Coronary artery (tissue), 2 donors: ENCODE measurements around the gene TMEM51.

Experiments
- DNase-seq: peaks from one replicate; pipeline ENCODE4 v3.0.0-alpha.2; 2017; ENCODE audit warnings: low spot score
- H3K27ac ChIP-seq, 2 donors: fragments of 200-600 bp; sonication (generic); one replicate each; pipeline ENCODE4 v1.5.1; 2016 to 2019
- H3K4me3 ChIP-seq: fragments of 200-600 bp; sonication (generic); 2 replicates; pipeline ENCODE4 v1.5.1; 2016; ENCODE audit warnings: mild to moderate bottlenecking, moderate library complexity
- TF ChIP-seq, protein P1 (sequence below): fragments of 200-600 bp; sonication (generic); IDR thresholded peaks from one replicate; pipeline ENCODE4 v1.5.1; 2019; ENCODE audit warnings: antibody characterized with exemption

The TMEM51 gene

DNA sequence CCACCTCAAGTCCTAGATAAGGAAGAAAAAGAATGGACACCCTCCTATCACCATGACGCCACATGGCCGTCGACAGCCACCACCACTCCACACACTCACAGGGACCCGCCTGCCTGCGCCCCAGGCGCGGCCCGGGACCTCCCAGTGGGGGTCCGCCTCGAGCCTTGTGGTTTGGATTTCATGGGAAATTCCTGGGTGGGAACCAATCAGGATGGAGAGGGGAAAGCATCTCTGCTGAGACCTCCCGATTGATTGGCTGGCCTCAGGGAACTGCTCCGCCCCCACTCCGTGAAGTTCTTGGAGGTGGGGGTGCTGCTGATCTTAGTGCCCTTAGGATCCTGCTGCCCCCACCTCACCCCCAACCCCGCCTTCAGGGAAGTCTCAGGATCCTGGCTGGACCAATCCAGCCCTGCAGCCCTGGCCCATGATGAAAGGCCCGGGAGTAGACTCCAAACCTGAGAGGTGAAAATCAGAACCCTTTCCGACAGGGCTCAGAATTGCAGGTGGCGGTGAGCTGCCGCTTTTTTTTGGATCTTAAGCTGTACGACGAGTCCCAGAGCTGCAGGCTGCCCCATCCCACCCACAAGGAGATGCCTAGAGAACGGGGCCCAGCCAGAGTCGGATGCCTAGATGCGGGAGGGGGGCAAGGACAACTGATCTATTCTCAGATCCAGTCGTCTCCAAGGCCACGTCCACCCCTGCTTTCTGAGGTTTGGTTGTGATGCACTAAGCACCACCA is 29.0 kb upstream of the TMEM51 start:
- TF ChIP-seq, protein P1, sequence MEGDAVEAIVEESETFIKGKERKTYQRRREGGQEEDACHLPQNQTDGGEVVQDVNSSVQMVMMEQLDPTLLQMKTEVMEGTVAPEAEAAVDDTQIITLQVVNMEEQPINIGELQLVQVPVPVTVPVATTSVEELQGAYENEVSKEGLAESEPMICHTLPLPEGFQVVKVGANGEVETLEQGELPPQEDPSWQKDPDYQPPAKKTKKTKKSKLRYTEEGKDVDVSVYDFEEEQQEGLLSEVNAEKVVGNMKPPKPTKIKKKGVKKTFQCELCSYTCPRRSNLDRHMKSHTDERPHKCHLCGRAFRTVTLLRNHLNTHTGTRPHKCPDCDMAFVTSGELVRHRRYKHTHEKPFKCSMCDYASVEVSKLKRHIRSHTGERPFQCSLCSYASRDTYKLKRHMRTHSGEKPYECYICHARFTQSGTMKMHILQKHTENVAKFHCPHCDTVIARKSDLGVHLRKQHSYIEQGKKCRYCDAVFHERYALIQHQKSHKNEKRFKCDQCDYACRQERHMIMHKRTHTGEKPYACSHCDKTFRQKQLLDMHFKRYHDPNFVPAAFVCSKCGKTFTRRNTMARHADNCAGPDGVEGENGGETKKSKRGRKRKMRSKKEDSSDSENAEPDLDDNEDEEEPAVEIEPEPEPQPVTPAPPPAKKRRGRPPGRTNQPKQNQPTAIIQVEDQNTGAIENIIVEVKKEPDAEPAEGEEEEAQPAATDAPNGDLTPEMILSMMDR = no peak
- no peak overlapping the region for H3K4me3 ChIP-seq
- no peak overlapping the region for H3K27ac ChIP-seq
- no peak for DNase-seq

DNA sequence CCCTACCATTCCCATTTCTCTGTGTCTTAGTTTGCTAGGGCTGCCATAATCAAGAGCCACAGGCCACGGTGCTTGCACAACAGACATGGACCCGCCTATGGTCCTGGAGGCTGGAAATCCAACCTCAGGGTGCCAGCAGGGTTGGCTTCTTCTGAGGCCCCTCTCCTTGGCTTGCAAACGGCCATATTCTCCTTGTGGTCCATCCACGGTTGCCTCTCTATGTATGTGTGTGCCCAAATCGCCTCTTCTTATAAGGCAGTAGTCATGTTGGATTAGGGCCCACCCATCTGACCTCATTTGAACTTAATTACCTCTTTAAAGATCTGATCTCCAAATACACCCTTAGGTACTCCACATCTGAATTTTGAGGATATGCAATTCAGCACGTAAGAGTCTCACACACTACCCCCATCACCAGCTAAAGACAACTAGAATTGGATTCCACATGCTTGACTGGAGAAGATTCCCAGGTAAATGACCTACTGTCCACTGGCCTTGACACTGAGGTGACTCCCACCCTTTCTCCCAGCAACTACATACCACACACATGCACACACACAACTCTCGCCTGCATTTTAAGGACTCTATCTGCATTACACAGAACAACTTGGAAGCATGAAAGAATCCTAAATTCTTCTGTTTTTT is 28.3 kb upstream of the TMEM51 start:
- DNase-seq = no peak
- Histone ChIP-seq H3K27ac (no peak overlapping the region), H3K4me3 (no peak overlapping the region)
- TF ChIP-seq, protein P1 = no peak

DNA sequence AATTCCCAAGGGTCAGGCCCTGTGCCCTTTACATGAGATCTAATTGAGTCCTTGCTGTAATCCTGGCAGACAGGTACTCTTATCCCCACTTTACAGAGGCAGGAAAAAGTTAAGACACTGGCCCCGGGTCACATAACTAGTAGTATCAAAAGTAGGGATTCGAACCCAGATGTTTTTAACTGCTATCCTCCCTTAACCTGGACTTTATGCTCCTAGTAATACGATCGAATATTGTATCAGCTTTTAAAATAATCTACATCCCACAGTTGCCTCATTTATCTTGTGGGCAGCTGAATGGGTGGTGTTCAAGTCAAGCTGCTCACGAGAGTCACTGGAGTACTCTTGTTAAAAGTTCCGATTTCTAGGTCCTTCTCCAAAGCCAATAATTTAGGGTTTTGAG is 25.5 kb upstream of the TMEM51 start:
- Histone ChIP-seq H3K27ac (no peak overlapping the region), H3K4me3 (no peak overlapping the region)
- no peak for DNase-seq
- TF ChIP-seq, protein P1 = no peak

DNA sequence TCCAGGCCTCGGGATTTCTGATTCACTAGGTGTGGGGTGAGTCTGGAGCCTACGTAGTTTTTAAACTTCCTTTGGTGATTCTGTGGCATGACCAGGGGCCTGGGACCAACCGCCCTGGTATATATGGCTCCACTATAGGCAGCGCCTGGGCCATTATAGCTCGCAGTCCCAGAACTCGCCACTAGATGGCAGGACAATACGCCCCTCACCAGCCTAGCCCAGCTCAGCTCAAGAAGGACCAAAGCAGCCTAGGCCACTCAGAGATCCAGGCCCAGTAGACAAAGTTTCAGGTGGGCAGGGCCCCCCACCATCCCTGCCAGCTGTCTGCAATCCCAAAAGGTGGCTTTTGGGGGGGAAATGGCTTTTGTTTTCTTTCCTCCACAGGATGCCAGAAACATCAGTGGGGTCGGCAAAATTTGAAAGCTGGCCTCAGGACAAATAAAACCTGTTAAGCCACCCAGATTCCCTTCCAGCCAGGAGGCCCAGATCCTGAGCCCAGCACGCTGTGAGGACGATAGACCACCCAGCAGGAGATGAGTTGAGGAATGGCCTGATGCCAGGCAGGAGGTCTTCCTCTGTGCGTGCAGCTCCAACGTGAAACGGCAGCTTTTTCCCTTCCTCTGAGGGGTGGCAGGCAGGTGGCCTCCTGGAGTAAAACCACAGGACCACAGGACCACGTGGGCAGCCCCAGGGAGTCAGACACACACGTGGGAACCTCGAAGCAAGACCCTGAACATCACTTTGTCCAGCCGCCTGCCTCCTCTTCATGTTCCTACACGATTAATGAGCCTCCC is 24.8 kb upstream of the TMEM51 start:
- TF ChIP-seq, protein P1 = peak; percentile 80

DNA sequence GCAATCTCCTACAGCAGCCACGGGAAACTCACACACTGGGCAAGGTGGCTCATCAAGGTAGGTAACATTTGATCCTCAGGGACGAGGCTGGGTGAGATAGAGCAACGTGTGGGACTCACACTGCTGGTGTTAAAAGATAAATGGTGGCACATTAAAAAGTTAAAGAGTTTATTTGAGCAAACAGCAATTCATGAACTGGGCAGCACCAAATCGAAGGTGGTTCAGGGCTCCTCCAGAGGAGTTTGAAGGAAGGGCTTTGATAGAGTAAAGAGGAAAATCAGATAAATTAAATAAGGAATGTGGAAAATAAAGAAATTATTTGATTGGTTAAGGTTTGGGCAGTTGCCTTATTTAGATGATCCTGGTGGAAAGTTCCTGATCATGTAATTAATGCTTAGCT is 23.6 kb upstream of the TMEM51 start:
- TF ChIP-seq, protein P1 = no peak
- no peak for DNase-seq
- Histone ChIP-seq H3K4me3 (no peak overlapping the region), H3K27ac (no peak overlapping the region)

More for the DNA sequence above, 24.8 kb upstream of the TMEM51 start:
- H3K4me3 ChIP-seq = no peak overlapping the region
- H3K27ac ChIP-seq = no peak overlapping the region
- peak; percentile 79 for DNase-seq

DNA sequence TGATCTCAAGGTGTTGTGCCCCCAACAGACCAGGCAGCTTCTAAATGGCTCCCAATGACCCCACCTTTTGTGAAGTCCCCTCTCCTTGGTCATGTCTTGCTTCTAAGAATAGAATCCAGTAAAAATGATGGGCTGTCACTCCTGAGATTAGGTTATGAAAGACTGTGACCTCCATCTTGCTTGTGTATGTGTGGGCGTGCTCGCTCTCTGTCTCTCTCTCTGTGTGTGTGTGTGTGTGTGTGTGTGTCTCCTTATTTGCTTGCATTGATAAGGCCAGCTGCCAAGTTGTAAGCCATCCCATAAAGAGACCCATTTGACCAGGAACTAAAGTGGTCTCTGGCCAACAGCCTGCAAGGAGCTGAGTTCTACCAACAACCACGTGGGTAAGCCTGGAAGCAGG is 22.9 kb upstream of the TMEM51 start:
- Histone ChIP-seq H3K4me3 (no peak overlapping the region), H3K27ac (no peak overlapping the region)
- TF ChIP-seq, protein P1 = no peak
- DNase-seq = no peak
